Stomach (tissue), 19 donors: Measurements from ENCODE around the gene ZNF391. TPM values are rescaled to one million over a fixed set of nuclear protein-coding genes. Genes with fewer than 3 reads are reported as not detected.

Experiments
- DNase-seq, 2 donors: peaks; one replicate each; pipeline versions ENCODE4 v3.0.0 to v3.0.0-alpha.2; 2013 to 2019
- H3K27ac ChIP-seq, 5 donors: fragments of 200-600 bp in 4 of 5; sonication (generic) in 4 of 5; one replicate each; pipeline ENCODE4 v1.5.1; 2013 to 2019; ENCODE audit warnings: mild to moderate bottlenecking in 1 of 5, moderate library complexity in 1 of 5
- H3K27me3 ChIP-seq, 3 donors: fragments of 200-600 bp; sonication (generic); one replicate each; pipeline ENCODE4 v1.5.1; 2017 to 2019; ENCODE audit warnings: mixed run types in 1 of 3
- H3K36me3 ChIP-seq, 4 donors: fragments of 200-600 bp; sonication (generic); 1 replicate in 3 of 4; 2 replicates in 1 of 4; pipeline ENCODE4 v1.5.1; 2016 to 2019
- H3K4me1 ChIP-seq, 4 donors: fragments of 200-600 bp; sonication (generic); one replicate each; pipeline ENCODE4 v1.5.1; 2016 to 2019
- H3K4me3 ChIP-seq, 4 donors: fragments of 200-600 bp; sonication (generic) in 3 of 4; one replicate each; pipeline ENCODE4 v1.5.1; 2016 to 2019; ENCODE audit warnings: mild to moderate bottlenecking in 1 of 4
- H3K9me3 ChIP-seq, 4 donors: fragments of 200-600 bp; sonication (generic); one replicate each; pipeline ENCODE4 v1.5.1; 2016 to 2019
- CTCF ChIP-seq, 7 experiments: fragments of 450-650 bp in 4 of 7; fragments of 200-600 bp in 3 of 7; sonication (generic) in 3 of 7; IDR thresholded peaks; one replicate each; pipeline ENCODE4 v1.5.1; 2016 to 2019; ENCODE audit warnings: antibody characterized with exemption in 7 of 7, control low read depth in 2 of 7, mild to moderate bottlenecking in 1 of 7
- EP300 ChIP-seq: sonication (generic); formaldehyde crosslinking; IDR thresholded peaks from one replicate; pipeline ENCODE4 v1.6.1; 2017; ENCODE audit warnings: antibody characterized with exemption
- POLR2A ChIP-seq, 4 donors: fragments of 450-650 bp; IDR thresholded peaks; one replicate each; pipeline ENCODE4 v1.6.1; 2016; ENCODE audit warnings: antibody characterized with exemption in 4 of 4, control low read depth in 2 of 4, mild to moderate bottlenecking in 1 of 4, moderate library complexity in 1 of 4
- POLR2AphosphoS5 ChIP-seq, 3 donors: sonication (generic); formaldehyde crosslinking; IDR thresholded peaks; one replicate each; pipeline ENCODE4 v1.6.1; 2016; ENCODE audit warnings: antibody characterized with exemption in 3 of 3
- WGBS, 5 donors: extraction: QIAGEN DNeasy Blood & Tissue Kit in 3 of 5; methylation state at CpG; one replicate each; pipeline versions ENCODE4 v1.1.5 to v1.1.7; 2013 to 2018; 5-methylcytosine and 5-hydroxymethylcytosine counted together
- intact Hi-C: fragments of 100-400 bp; cut with DNase I; formaldehyde crosslinking; loops from one replicate; pipeline ENCODE4 v1.15.1; 2023; ENCODE audit warnings: low total_unique reads
- long read RNA-seq, 10 donors: transcript quantifications; one replicate each; lab custom pipeline, GENCODE V29; 2026
- polyA plus RNA-seq, 3 donors: library from polyadenylated mRNA; stranded (reverse); fragments of 200-250 nt; gene quantifications; one replicate each; pipeline ENCODE4 v1.2.3, GENCODE V29; 2013
- total RNA-seq, 5 donors: library from RNA; depleted of rRNA; stranded (reverse); fragments of >200 nt; gene quantifications; one replicate each; pipeline versions ENCODE4 v1.1.0 to v1.2.3, GENCODE V29; 2014 to 2016
- donor health status: healthy with polysubstance abuse.
- donor health status: Bipolar disorder and iron deficiency.
- donor health status: healthy.

Gene ZNF391
- 1 to 10 TPM in 1 of 5 donors, under 1 TPM in 4; under 0.01 to 1.8 (median 0.45) TPM for total RNA-seq
- polyA plus RNA-seq = 1 to 10 TPM in 1 of 3 donors, under 1 TPM in 2; 0.76 to 1.9 (median 0.90) TPM
- long read RNA-seq, donor 1, partial matches to known transcripts = 0 of 1 reads
- long read RNA-seq, donor 1, other reads (novel, unspliced or antisense) = 0 of 1 reads
- long read RNA-seq, donor 2, full-length matches to known transcripts = 3 of 3 reads
- long read RNA-seq, donor 2, partial matches to known transcripts = 0 of 3 reads
- long read RNA-seq, donor 2, other reads (novel, unspliced or antisense) = 0 of 3 reads
- long read RNA-seq, donor 3 = 0 reads
- long read RNA-seq, donor 4 = 0 reads
- long read RNA-seq, donor 5, full-length matches to known transcripts = 3 of 3 reads
- long read RNA-seq, donor 5, partial matches to known transcripts = 0 of 3 reads
- long read RNA-seq, donor 5, other reads (novel, unspliced or antisense) = 0 of 3 reads
- long read RNA-seq, donor 6, full-length matches to known transcripts = 3 of 3 reads
- long read RNA-seq, donor 6, partial matches to known transcripts = 0 of 3 reads
- long read RNA-seq, donor 6, other reads (novel, unspliced or antisense) = 0 of 3 reads
- long read RNA-seq, donor 7 = 0 reads
- long read RNA-seq, donor 8 = 0 reads
- long read RNA-seq, donor 9, full-length matches to known transcripts = 4 of 4 reads
- long read RNA-seq, donor 9, partial matches to known transcripts = 0 of 4 reads
- long read RNA-seq, donor 9, other reads (novel, unspliced or antisense) = 0 of 4 reads
- long read RNA-seq, donor 10 = 0 reads

GRCh38 chr6:27388293-27389197 lies at the start of gene ZNF391:
ZNF391 (plus strand) TSS chr6:27388759; CDS start chr6:27400371, 11,612 bp downstream.
- peak; percentile 67 to 92 for DNase-seq
- Histone ChIP-seq H3K27me3 (no peaks in the 10 kb centered on the region), H3K9me3 (peaks cover 0 to 2% (median under 1%) of the 10 kb centered on the region in 4 donors), H3K36me3 (no peaks in the 10 kb centered on the region), H3K4me1 (peaks cover 0 to 19% (median 13%) of the 10 kb centered on the region in 4 donors), H3K4me3 (peak within 1 kb of the TSS; percentile 66 to 82 (median 76)), H3K27ac (peak within 1 kb of the TSS; percentile 62 to 84 (median 74))
- 0 to 1% (median 1%) methylated on average over 11 to 49 of the region's 49 CpGs for WGBS, 5 donors
- no peak for TF ChIP-seq POLR2A (IDR thresholded peaks at IDR 0.05)
- TF ChIP-seq POLR2AphosphoS5 (IDR thresholded peaks at IDR 0.05) = peak; percentile 13 to 75 (median 46)
- no peak for TF ChIP-seq EP300
- TF ChIP-seq CTCF (IDR thresholded peaks at IDR 0.05) = no peak
- intact Hi-C loops = no loop called here

GRCh38 chr6:27352850-27353249 lies 35.7 kb upstream of the ZNF391 start:
- H3K4me3 ChIP-seq = no peak overlapping the region
- peaks cover 0 to 8% (median 0%) of the 10 kb centered on the region in 4 donors for H3K36me3 ChIP-seq
- H3K9me3 ChIP-seq = peaks cover 0 to 40% (median 14%) of the 10 kb centered on the region in 4 donors
- H3K4me1 ChIP-seq = no peaks in the 10 kb centered on the region
- intact Hi-C loops = no loop called here
- DNase-seq = no peak
- H3K27ac ChIP-seq = no peak overlapping the region
- H3K27me3 ChIP-seq = no peaks in the 10 kb centered on the region
- TF ChIP-seq POLR2AphosphoS5 (IDR thresholded peaks at IDR 0.05) = no peak
- no peak for TF ChIP-seq CTCF (IDR thresholded peaks at IDR 0.05)
- no peak for TF ChIP-seq EP300
- TF ChIP-seq POLR2A (IDR thresholded peaks at IDR 0.05) = no peak
- 81 to 89% (median 84%) methylated on average over 4 of the region's 4 CpGs for WGBS, 5 donors

GRCh38 chr6:27358786-27359185 lies 29.8 kb upstream of the ZNF391 start:
- TF ChIP-seq CTCF (IDR thresholded peaks at IDR 0.05) (no peak), POLR2A (IDR thresholded peaks at IDR 0.05) (no peak), EP300 (no peak), POLR2AphosphoS5 (IDR thresholded peaks at IDR 0.05) (no peak)
- DNase-seq = no peak
- Histone ChIP-seq H3K4me1 (no peaks in the 10 kb centered on the region), H3K4me3 (no peak overlapping the region), H3K27me3 (no peaks in the 10 kb centered on the region), H3K27ac (no peak overlapping the region), H3K36me3 (peaks cover 13 to 56% (median 49%) of the 10 kb centered on the region in 4 donors), H3K9me3 (peaks cover 0 to 61% (median 43%) of the 10 kb centered on the region in 4 donors)
- intact Hi-C loops = no loop called here
- 71 to 95% (median 84%) methylated on average over 2 of the region's 2 CpGs for whole genome bisulfite sequencing, 5 donors
